ENCODE measurements around the gene CTBP2.
"Not testable (repeated sequence)": the region's sequence is repeated elsewhere in the genome, so short reads cannot be mapped to it uniquely, and the experiment has no call there.

CTBP2 gene

DNA sequence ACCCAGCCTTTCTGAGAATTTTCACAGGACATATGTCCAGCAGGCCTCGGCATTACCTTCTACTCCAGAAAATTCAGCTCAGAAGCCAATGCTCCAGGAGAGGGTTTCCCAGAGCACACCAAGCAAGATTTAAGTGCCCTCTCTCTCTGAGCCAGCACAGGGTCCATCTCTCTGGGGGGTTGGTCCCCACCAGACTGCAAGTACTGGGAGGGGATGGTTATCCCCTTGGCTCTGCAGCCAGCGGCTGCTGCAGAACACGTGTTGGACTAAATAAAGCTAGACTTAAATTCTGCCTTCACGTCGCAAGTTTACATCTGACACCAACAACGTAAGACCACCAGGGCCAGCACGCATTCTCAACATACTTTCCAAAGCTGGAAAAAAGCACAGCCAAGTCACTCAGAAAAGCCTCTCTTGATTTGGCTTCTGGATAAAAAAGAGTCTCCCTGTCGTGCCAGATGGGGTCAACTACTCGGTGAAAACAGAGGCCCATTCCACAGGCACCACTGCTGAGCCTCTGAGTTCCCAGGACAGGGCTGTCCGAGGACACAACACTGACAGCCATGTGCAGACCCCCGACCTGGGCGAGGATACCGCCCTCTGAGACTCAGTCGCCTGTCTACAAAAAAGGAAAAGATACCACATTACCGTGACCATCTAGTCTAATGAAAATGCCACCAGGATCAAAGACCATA, 77.3 kb downstream of the CTBP2 start:
- DNase-seq, result no peak

DNA sequence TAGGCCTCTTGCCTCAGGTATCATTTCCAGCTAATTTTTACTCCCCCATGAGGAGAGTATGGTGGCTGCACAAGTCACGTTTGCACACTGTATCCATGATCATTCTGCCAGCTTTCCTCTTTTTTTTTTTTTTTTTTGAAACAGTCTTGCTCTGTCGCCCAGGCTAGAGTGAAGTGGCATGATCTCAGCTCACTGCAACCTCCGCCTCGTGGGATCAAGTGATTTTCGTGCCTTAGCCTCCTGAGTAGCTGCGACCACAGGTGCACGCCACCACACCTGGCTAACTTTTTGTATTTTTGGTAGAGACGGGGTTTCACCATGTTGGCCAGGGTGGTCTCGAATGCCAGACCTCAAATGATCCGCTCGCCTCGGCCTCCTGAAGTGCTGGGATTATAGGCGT, 77.9 kb downstream of the CTBP2 start:
- not testable (repeated sequence) for DNase-seq

DNA sequence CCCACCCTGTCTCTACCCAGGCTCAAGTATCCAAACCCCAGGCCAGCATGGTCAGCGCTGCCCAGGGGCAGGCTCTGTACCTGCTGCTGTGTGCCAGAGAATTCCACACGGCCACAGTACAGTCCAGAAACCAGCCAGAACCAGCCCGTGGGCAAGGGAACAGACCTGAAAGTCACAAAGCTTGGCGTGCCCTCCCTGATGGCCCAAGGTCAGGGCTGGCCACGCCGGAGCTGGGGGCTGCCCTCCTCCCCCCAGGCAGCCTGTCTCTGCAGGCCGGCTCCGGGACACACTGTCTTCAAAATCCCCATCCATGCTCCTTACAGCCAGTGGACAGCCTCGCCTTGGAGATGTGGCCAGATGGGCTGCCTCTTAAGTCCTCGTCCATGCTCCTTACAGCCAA, 78.4 kb downstream of the CTBP2 start:
- DNase-seq, result no peak

DNA sequence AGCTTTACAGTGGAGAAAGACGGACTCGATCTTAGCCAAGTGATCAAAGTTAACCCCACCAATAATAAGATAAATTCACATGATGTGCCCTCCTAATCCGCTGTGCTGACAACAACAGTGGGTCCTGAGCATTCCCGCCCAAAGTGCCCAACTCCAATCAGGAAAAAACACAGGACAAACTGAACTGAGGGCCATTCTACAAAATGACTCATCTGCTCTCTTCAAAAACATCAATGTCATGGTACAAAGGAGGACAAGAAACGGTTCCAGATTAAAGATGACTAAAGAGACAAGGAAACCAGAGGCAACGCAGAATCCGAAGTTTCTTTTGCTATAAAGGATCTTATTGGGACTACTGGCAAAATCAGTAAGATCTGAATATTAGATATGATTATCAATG, 79.4 kb downstream of the CTBP2 start:
- DNase-seq, result no peak

- DNase-seq, result no peak
These were observed 80.1 kb downstream of the CTBP2 start for GRCh38 chr10:125080296-125080695.

- DNase-seq, result no peak
These were observed 81.2 kb downstream of the CTBP2 start for GRCh38 chr10:125079091-125079600.

GRCh38 chr10:125076891-125077541, 83.3 kb downstream of the CTBP2 start:
- DNase-seq, result no peak

DNA sequence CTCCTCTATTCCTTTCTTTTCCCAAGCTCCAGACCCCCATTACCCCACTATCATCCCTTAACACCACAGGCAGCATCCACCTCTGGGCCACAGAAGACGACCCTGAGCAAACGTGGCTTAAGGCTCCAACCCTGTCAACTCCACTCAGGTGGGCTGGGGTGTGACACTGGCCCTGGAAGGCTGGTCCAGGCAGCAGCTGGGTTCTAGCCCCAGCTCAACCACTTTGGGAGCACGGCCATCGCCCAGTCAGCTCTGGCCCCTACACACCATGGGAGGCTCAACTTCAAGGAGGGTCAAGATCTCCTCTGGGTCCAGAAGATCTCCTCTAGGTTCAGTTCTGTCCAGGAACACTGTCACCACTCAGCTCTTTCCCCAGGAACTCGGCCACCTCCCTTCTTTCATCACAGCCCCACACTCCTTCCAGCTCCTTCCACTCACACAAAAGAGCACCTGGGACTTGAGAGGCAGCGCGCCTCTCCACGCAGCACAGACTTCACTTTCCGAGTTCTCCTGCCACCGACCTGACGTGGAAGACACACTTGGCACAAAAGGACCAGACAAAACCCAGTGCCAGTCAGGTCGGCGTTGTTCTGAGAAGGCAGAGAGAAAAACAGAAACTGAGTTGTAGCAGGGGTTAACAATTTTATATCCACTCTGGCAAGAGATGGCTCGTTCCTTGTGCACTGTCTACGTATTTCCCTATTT, 84.1 kb downstream of the CTBP2 start:
- no peak for DNase-seq

DNA sequence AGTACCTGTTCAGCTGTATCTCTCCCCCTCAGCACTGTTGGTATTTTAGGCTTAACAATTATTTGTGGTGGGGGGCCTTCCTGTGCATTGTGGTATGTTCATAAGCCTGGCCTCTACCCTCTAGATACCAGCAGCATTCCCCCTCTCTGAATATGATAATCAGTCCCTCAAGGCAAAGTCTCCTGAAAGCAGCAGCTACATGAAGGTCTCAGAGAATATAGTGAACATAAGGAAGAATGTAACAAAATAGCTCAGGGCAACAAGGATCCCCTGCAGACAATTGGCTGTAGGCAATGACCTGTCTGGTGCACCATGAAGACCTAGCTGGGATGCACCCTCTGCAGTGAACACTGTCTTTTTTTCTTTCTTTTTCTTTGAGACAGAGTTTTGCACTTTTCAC, 86.4 kb downstream of the CTBP2 start:
- no peak for DNase-seq

DNA sequence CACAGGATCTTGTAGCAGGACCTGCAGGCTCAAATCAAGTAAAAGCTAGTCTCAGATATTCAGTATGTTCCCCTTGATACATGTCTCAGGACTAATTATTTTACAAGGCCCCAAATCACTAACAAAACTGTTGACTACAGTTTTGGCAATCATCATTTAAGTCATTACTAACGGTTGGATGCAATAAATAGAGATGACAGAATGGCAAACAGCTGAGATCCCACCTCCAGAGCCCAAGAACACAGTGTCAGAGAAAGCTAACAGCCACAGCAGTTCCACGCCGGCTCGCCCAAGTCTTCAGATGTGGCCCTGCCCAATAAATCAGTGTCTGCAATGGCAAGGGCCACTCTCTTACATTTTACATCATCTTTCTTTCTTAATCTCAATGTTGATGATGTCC, 87.6 kb downstream of the CTBP2 start:
- DNase-seq, result no peak

- DNase-seq, result no peak
These were observed 89.4 kb downstream of the CTBP2 start for GRCh38 chr10:125071008-125071407.

- DNase-seq, result no peak
These were observed 92.0 kb downstream of the CTBP2 start for GRCh38 chr10:125068406-125068805.

DNA sequence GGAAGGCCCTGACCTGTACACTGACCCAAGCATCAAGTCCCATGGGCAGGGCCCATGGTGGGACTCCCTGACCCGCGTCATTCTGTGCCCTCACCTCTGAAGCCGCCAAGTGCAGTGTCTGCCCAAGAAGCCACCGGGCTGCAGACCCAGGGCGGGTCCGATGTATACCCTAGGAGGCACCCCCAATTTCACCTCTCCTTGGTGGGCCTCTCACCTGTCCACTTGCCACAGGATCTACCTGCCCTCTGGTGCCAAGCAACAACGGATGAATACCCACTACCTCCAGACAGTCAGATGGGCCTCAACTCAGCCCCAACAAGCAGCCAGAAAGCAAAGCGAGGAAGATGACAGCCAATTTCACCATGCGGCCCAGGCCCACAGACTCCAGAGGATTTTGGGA, 92.6 kb downstream of the CTBP2 start:
- DNase-seq, result no peak

DNA sequence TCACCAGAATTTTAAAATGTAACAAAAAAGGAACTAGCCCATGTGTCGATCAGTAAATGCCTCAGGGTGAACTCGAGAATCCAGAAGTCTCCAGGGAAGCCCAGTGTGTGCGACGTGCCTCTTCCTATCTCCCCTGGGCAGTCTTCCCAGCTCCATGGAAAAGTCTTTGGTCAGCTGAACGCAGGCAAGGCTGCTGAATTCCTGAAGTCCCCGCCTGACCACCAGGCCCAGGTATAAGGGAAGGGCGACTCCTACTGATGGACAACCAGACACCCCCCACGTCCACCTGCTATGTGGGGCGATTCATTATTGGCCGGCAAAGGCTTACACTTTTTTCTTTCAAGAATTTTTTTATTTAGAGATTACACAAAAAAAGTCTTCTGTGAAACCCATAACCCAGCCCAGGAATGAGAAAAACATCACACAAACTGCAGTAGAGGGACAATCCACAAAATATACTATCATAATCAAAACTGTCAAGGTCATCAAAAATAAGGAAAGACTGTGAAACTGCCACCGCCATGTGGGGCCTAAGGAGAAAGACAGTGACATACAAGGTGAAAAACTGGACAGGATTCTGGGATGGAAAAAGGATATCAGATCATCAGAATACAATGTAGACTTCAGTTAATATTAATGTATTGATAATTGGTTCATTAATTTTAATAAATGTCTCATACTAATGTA, 93.5 kb downstream of the CTBP2 start:
- DNase-seq, result no peak

- DNase-seq, result peak; percentile 18 to 27
These were observed 95.5 kb downstream of the CTBP2 start for GRCh38 chr10:125064681-125065492.

DNA sequence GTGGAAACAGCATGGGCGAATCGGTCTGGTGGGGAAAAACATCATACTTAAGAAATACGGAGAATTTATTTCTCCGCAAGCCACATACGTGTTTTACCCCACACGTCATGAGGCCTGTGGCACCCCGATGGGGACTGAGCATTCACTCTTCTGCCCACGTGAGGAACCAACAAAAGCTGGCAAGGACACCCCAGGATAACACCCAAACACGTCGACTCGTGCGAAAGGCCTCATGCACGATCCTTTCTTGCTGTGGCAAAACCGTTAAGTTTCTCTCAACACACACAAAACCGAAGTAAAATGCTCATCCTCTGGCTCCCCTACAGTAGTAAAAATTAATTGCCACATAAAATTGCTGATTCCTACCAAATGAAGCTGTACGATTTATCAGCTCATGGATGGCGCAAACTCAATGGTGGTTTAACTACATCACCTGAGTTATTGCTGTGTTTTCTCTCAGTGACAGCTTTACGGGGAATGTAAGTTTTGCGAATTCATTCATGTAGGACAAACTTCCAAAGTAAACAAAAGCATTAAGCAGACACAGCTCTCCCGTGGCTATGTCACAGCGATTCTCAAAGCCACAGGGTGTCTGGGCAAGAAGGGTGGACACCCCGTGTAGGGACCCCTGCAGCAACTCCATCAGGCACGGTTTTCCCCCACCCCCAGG, 97.0 kb downstream of the CTBP2 start:
- DNase-seq, result no peak

- DNase-seq, result no peak
These were observed 97.5 kb downstream of the CTBP2 start for GRCh38 chr10:125062914-125063230.

- DNase-seq, result no peak
These were observed 98.0 kb downstream of the CTBP2 start for GRCh38 chr10:125062227-125062913.

- no peak for DNase-seq
These were observed 98.7 kb downstream of the CTBP2 start for GRCh38 chr10:125061557-125062226.

DNA sequence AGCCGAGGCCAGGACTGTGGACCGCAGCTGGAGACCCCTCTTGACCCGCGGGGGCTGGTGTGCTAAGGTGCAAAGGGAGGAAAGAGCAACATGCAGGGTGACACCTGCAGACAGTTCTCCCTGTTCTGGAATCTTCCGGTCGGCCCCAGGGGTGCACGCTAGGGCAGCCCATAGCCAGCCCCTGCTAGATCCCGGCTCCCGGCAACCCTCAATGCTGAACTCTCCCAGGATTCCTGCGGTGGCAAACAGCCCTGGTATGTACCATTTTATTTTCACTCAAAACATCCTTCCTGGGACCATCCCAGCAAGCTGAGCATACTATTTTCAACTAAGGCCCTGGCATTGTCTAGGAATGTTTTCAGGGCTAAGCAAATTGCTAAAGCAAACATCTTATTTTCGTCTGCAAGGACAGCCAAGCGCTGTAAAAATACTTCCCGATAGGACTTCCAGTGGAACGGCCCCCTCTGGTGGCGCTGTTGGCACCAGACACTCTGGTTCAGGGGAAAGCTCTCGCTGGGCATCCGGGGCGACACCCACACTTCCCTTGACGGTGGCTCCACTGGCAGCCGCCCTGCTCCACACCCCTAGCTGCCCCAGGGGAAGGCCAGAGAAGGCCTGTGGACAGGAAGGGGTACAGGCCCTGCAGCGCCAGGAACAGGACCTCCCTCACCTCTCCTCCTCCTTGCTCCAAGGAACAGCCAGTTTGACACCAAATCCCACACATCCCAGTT, 99.4 kb downstream of the CTBP2 start:
- DNase-seq, result peak; percentile 62 to 63

All from activated CD4-positive, alpha-beta T cell treated with anti-CD3 and anti-CD28 coated beads, Interleukin-2, amount 50 U/mL, for 48 hours (primary cell).